ENCODE data around the gene DNAH7.

DNAH7 gene

DNA sequence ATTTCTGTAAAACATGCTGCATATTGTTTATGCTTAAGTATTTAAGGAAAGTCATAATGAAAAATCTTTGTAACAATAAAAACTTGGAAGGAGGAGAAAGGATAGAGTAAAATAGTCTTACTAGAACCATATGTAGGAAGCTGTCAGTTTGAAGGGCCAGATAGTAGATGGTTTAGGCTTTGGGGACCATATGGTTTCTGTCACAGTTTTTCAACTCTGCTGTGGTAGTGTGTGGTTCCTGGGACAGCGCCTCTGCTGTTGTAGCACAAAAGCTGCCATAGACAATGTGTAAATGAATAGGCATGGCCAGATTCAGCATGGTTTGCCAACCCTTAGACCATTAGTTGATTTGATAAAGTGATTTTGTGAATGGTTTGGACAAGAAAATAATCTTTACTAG lies 336.1 kb downstream of the DNAH7 start:
- Histone ChIP-seq H3K9me3 (ENCODE audit: insufficient read depth, low read length) (no peaks in the 10 kb centered on the region), H3K27me3 (ENCODE audit: insufficient read depth, insufficient read length) (no peaks in the 10 kb centered on the region), H3K4me3 (ENCODE audit: insufficient read length, low read depth) (no peak overlapping the region), H3K9ac (ENCODE audit: insufficient read length, low read depth) (no peak overlapping the region), H3K4me1 (ENCODE audit: insufficient read depth, insufficient read length) (no peaks in the 10 kb centered on the region), H3K36me3 (ENCODE audit: insufficient read depth, insufficient read length, low read length) (peaks cover 31% of the 10 kb centered on the region)
- DNase-seq (ENCODE audit: low read depth, low spot score): no peak
- TF ChIP-seq YY1 (IDR thresholded peaks at IDR 0.05; ENCODE audit: insufficient read depth, insufficient read length) (no peak), SUZ12 (IDR thresholded peaks at IDR 0.05; ENCODE audit: extremely low read depth, insufficient read depth, insufficient read length) (no peak), ZNF274 (IDR thresholded peaks at IDR 0.05; ENCODE audit: low read depth, low read length) (no peak)

DNA sequence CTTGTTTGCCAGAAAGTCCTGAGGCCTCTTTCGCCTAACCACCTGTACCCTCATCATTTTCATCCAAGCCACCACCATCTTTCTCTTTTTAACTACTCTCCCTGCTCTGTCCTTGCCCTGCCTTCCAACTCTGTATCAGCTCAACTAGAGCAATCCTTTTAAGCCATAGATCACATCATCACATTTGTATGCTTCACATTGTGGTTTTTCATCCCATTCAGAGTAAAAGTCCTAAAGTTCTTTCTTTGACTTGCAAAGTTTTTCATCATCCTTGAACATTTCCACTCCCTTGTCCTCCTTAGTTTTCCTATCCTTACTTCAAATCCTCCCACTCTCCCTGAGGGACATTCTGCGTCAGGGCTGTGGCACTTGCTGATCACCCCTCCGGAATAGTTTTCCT lies 337.7 kb downstream of the DNAH7 start:
- Histone ChIP-seq H3K27me3 (ENCODE audit: insufficient read depth, insufficient read length) (no peaks in the 10 kb centered on the region), H3K4me3 (ENCODE audit: insufficient read length, low read depth) (no peak overlapping the region), H3K4me1 (ENCODE audit: insufficient read depth, insufficient read length) (no peaks in the 10 kb centered on the region), H3K9ac (ENCODE audit: insufficient read length, low read depth) (no peak overlapping the region), H3K36me3 (ENCODE audit: insufficient read depth, insufficient read length, low read length) (peaks cover 31% of the 10 kb centered on the region), H3K9me3 (ENCODE audit: insufficient read depth, low read length) (no peaks in the 10 kb centered on the region)
- TF ChIP-seq ZNF274 (IDR thresholded peaks at IDR 0.05; ENCODE audit: low read depth, low read length) (no peak), SUZ12 (IDR thresholded peaks at IDR 0.05; ENCODE audit: extremely low read depth, insufficient read depth, insufficient read length) (no peak), YY1 (IDR thresholded peaks at IDR 0.05; ENCODE audit: insufficient read depth, insufficient read length) (no peak)
- no peak for DNase-seq (ENCODE audit: low read depth, low spot score)

GRCh38 chr2:195727106-195727505 lies 341.5 kb downstream of the DNAH7 start:
- no peak for TF ChIP-seq SUZ12 (IDR thresholded peaks at IDR 0.05; ENCODE audit: extremely low read depth, insufficient read depth, insufficient read length)
- TF ChIP-seq ZNF274 (IDR thresholded peaks at IDR 0.05; ENCODE audit: low read depth, low read length): no peak
- no peak for TF ChIP-seq YY1 (IDR thresholded peaks at IDR 0.05; ENCODE audit: insufficient read depth, insufficient read length)
- Histone ChIP-seq H3K4me1 (ENCODE audit: insufficient read depth, insufficient read length) (no peaks in the 10 kb centered on the region), H3K36me3 (ENCODE audit: insufficient read depth, insufficient read length, low read length) (peaks cover 33% of the 10 kb centered on the region), H3K27me3 (ENCODE audit: insufficient read depth, insufficient read length) (no peaks in the 10 kb centered on the region), H3K4me3 (ENCODE audit: insufficient read length, low read depth) (no peak overlapping the region), H3K9ac (ENCODE audit: insufficient read length, low read depth) (no peak overlapping the region), H3K9me3 (ENCODE audit: insufficient read depth, low read length) (no peaks in the 10 kb centered on the region)
- DNase-seq (ENCODE audit: low read depth, low spot score): no peak

- DNase-seq (ENCODE audit: low read depth, low spot score): no peak
- Histone ChIP-seq H3K9ac (ENCODE audit: insufficient read length, low read depth) (no peak overlapping the region), H3K36me3 (ENCODE audit: insufficient read depth, insufficient read length, low read length) (peaks cover 27% of the 10 kb centered on the region), H3K4me1 (ENCODE audit: insufficient read depth, insufficient read length) (no peaks in the 10 kb centered on the region), H3K4me3 (ENCODE audit: insufficient read length, low read depth) (no peak overlapping the region), H3K9me3 (ENCODE audit: insufficient read depth, low read length) (no peaks in the 10 kb centered on the region), H3K27me3 (ENCODE audit: insufficient read depth, insufficient read length) (no peaks in the 10 kb centered on the region)
- TF ChIP-seq SUZ12 (IDR thresholded peaks at IDR 0.05; ENCODE audit: extremely low read depth, insufficient read depth, insufficient read length) (no peak), ZNF274 (IDR thresholded peaks at IDR 0.05; ENCODE audit: low read depth, low read length) (no peak)
Observed at GRCh38 chr2:195722075-195722474, 346.6 kb downstream of the DNAH7 start.

DNA sequence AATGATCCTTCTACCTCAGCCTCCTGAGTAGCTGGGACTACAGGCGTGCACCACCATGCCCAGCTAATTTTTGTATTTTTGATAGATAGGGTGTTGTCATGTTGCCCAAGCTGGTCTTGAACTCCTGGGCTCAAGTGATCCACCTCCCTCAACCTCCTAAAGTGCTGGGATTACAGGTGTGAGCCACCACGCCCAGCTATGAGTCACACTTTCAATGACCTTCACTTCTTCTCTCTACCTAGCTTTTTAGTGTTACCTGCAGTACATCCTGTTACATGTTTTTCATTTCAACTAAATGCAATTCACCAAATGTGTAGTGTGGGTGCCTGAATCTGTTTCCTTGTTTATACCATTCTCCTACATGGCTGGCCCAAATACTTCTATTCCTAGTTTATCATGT lies 347.6 kb downstream of the DNAH7 start:
- H3K36me3 ChIP-seq (ENCODE audit: insufficient read depth, insufficient read length, low read length): peaks cover 34% of the 10 kb centered on the region
- no peaks in the 10 kb centered on the region for H3K4me1 ChIP-seq (ENCODE audit: insufficient read depth, insufficient read length)
- no peaks in the 10 kb centered on the region for H3K9me3 ChIP-seq (ENCODE audit: insufficient read depth, low read length)
- no peaks in the 10 kb centered on the region for H3K27me3 ChIP-seq (ENCODE audit: insufficient read depth, insufficient read length)
- no peak overlapping the region for H3K4me3 ChIP-seq (ENCODE audit: insufficient read length, low read depth)
- H3K9ac ChIP-seq (ENCODE audit: insufficient read length, low read depth): no peak overlapping the region
- no peak for DNase-seq (ENCODE audit: low read depth, low spot score)
- TF ChIP-seq ZNF274 (IDR thresholded peaks at IDR 0.05; ENCODE audit: low read depth, low read length) (no peak), YY1 (IDR thresholded peaks at IDR 0.05; ENCODE audit: insufficient read depth, insufficient read length) (no peak), SUZ12 (IDR thresholded peaks at IDR 0.05; ENCODE audit: extremely low read depth, insufficient read depth, insufficient read length) (no peak)

GRCh38 chr2:195716466-195716865 lies 352.2 kb downstream of the DNAH7 start:
- Histone ChIP-seq H3K4me1 (ENCODE audit: insufficient read depth, insufficient read length) (no peaks in the 10 kb centered on the region), H3K27me3 (ENCODE audit: insufficient read depth, insufficient read length) (no peaks in the 10 kb centered on the region), H3K9me3 (ENCODE audit: insufficient read depth, low read length) (no peaks in the 10 kb centered on the region), H3K36me3 (ENCODE audit: insufficient read depth, insufficient read length, low read length) (peaks cover 40% of the 10 kb centered on the region), H3K9ac (ENCODE audit: insufficient read length, low read depth) (no peak overlapping the region), H3K4me3 (ENCODE audit: insufficient read length, low read depth) (no peak overlapping the region)
- DNase-seq (ENCODE audit: low read depth, low spot score): no peak
- TF ChIP-seq ZNF274 (IDR thresholded peaks at IDR 0.05; ENCODE audit: low read depth, low read length) (no peak), SUZ12 (IDR thresholded peaks at IDR 0.05; ENCODE audit: extremely low read depth, insufficient read depth, insufficient read length) (no peak), YY1 (IDR thresholded peaks at IDR 0.05; ENCODE audit: insufficient read depth, insufficient read length) (no peak)

DNA sequence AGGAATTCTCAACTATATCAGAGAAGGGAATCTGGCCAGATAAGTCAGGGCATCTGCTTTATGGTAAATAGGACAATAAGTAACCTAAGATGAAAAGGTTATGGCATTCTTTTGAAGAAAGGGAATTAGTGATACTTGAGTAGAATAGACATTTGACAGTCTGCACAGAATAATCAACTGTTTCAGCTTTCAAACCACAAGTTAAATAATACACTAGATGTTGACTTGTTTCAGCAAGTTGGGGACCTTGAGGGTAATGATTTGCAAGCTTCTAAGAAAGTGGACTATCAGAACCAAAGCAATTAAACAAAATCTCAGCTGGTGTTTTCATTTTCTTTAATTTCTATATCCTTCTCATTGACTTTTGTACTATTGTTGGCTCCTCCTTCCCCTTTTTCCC lies 357.2 kb downstream of the DNAH7 start:
- no peak for DNase-seq (ENCODE audit: low read depth, low spot score)
- H3K36me3 ChIP-seq (ENCODE audit: insufficient read depth, insufficient read length, low read length): peaks cover 23% of the 10 kb centered on the region
- no peak overlapping the region for H3K4me3 ChIP-seq (ENCODE audit: insufficient read length, low read depth)
- no peaks in the 10 kb centered on the region for H3K4me1 ChIP-seq (ENCODE audit: insufficient read depth, insufficient read length)
- no peaks in the 10 kb centered on the region for H3K27me3 ChIP-seq (ENCODE audit: insufficient read depth, insufficient read length)
- no peak overlapping the region for H3K9ac ChIP-seq (ENCODE audit: insufficient read length, low read depth)
- TF ChIP-seq ZNF274 (IDR thresholded peaks at IDR 0.05; ENCODE audit: low read depth, low read length) (no peak), YY1 (IDR thresholded peaks at IDR 0.05; ENCODE audit: insufficient read depth, insufficient read length) (no peak), SUZ12 (IDR thresholded peaks at IDR 0.05; ENCODE audit: extremely low read depth, insufficient read depth, insufficient read length) (no peak)
- no peaks in the 10 kb centered on the region for H3K9me3 ChIP-seq (ENCODE audit: insufficient read depth, low read length)

All from NT2/D1 (cell line).